Peyer's patch (tissue), 4 donors: ENCODE results near the gene MLXIPL.
"Not testable (repeated sequence)": the region's sequence is repeated elsewhere in the genome, so short reads cannot be mapped to it uniquely, and the experiment has no call there.

Experiments used
- POLR2A ChIP-seq, 2 donors: fragments of 450-650 bp; IDR thresholded peaks; one replicate each; pipeline ENCODE4 v1.5.1; 2017; ENCODE audit warnings: antibody characterized with exemption in 2 of 2, mild to moderate bottlenecking in 2 of 2, moderate library complexity in 2 of 2
- TF ChIP-seq, protein P1 (sequence below), 6 experiments: fragments of 450-650 bp in 4 of 6; fragments of 200-600 bp in 2 of 6; sonication (generic) in 1 of 6; IDR thresholded peaks; one replicate each; pipeline ENCODE4 v1.5.1; 2017 to 2019; ENCODE audit warnings: antibody characterized with exemption in 6 of 6, mild to moderate bottlenecking in 3 of 6, moderate library complexity in 1 of 6

DNA sequence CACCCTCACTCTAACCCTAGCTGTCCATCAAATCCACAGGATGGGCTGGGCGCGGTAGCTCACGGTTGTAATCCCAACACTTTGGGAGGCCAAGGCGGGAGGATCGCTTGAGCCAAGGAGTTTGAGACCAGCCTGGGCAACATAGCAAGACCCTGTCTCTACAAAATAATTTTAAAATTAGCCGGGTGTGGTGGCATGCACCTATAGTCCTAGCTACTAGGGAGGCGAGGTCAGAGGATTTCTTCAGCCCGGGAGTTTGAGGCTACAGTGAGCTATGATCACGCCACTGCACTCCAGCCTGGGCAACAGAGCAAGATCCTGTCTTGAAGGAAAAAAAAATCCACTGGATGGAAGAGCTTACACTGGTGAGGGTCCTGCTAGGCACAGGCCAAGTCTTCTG lies 6.8 kb downstream of the MLXIPL start:
- not testable (repeated sequence) for TF ChIP-seq POLR2A (IDR thresholded peaks at IDR 0.05)
- TF ChIP-seq, protein P1, sequence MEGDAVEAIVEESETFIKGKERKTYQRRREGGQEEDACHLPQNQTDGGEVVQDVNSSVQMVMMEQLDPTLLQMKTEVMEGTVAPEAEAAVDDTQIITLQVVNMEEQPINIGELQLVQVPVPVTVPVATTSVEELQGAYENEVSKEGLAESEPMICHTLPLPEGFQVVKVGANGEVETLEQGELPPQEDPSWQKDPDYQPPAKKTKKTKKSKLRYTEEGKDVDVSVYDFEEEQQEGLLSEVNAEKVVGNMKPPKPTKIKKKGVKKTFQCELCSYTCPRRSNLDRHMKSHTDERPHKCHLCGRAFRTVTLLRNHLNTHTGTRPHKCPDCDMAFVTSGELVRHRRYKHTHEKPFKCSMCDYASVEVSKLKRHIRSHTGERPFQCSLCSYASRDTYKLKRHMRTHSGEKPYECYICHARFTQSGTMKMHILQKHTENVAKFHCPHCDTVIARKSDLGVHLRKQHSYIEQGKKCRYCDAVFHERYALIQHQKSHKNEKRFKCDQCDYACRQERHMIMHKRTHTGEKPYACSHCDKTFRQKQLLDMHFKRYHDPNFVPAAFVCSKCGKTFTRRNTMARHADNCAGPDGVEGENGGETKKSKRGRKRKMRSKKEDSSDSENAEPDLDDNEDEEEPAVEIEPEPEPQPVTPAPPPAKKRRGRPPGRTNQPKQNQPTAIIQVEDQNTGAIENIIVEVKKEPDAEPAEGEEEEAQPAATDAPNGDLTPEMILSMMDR (IDR thresholded peaks at IDR 0.05): not testable (repeated sequence)
